Activated CD8-positive, alpha-beta memory T cell treated with anti-CD3 and anti-CD28 coated beads, Interleukin-2, amount 50 U/mL, for 4 hours (primary cell): Measurements from ENCODE around the gene STX4.

Experiments used
- DNase-seq: peaks from one replicate; pipeline ENCODE4 v3.0.0-alpha.2; 2020

Gene STX4

DNA sequence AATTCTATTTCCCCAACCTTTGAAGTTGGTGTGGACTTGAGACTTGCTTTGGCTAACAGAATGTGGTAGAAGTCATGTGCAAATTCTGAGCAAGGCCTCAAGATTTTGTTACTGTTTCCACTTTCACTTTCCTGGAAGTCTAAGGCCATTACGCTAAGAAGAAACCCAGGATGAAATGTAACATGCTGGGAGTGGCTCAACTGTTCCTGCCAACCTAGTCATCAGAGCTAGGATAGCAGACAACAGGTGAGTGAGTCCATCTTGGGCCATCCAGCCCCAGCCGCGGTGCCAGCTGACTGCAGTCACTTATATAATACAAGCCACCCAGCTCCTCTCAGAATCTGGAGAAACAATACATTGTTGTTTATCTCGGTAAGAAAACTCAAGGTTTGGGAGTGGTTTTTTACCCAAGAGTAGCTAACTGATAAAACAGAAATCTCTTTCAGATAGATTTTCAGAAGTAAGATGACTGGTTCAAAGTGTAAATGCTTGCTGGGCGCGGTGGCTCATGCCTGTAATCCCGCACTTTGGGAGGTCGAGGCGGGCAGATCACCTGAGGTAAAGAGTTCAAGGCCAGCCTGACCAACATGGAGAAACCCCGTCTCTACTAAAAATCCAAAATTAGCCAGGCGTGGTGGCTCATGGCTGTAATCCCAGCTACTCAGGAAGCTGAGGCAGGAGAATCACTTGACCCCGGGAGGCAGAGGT lies 10.7 kb upstream of the STX4 start:
- no peak for DNase-seq

DNA sequence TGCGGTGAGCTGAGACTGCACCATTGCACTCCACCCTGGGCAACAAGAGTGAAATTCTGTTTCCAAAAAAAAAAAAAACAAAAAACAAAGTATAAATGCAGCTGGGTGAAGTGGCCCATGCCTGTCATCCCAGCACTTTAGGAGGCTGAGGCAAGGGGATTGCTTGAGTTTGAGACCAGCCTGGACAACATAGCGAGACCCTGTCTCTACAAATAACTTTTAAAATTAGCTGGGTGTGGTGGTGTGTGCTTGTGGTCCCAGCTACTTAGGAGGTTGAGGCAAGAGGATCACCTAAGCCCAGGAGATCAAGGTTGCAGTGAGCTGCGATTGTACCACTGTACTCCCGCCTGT lies 10.1 kb upstream of the STX4 start:
- DNase-seq = no peak

DNA sequence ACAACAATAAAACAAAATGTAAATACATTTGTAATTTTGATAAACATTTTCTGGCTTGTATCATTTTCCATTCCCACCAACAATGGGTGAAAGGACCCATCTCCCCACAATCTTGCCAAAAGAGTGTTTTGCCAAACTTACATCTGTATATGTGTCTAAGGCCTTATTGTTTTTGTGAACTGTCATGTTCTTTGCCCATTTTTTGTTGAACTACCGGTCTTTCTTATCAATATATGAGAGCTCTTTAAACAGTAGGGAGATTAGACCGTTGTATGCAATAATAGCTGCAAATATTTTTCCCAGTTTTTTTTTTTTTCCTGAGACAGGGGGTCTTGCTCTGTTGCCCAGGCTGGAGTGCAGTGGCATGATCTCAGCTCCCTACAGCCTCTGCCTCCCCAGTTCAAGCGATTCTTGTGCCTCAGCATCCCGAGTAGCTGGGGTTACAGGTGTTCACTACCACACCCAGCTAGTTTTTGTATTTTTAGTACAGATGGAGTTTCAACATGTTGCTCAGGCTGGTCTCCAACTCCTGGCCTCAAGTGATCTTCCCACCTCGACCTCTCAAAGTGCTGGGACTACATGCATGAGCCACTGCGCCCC lies 9.6 kb upstream of the STX4 start:
- no peak for DNase-seq

DNA sequence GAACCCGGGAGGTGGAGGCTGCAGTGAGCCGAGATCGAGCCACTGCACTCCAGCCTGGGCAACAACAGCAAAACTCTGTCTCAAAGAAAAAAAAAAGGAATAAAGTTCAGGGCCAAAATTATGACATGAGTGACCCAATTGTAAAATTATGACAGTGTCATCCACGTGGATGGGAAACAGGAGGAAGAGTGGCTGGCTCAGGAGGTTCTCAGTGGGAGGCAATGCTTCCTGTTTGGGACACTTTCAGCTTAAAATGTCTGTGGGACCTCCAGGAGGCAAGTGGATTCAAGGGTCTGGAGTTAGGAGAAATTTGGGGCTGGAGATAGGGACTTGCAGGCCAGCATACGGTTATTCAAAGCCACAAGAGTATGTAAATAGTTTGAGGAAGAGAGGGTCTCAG lies 8.0 kb upstream of the STX4 start:
- DNase-seq = no peak

DNA sequence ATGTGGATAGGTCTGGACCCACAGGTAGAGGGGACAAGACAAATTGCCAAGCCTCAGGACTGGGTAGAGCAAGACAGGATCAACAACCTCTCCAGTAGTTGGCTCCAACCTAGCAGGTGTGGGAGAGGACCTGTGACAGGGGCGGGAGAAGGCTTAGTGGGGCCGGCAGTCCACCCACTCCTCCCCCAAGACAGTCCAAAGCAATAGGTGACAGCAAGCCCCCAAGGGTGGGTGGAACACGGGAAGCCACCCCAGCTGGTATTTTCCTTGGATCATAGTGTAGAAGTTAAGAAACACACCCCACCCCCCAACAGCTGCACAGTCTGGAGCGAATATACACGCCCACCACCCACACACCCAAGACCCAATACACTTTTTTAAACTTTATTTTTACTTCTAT lies 4.1 kb upstream of the STX4 start:
- no peak for DNase-seq

DNA sequence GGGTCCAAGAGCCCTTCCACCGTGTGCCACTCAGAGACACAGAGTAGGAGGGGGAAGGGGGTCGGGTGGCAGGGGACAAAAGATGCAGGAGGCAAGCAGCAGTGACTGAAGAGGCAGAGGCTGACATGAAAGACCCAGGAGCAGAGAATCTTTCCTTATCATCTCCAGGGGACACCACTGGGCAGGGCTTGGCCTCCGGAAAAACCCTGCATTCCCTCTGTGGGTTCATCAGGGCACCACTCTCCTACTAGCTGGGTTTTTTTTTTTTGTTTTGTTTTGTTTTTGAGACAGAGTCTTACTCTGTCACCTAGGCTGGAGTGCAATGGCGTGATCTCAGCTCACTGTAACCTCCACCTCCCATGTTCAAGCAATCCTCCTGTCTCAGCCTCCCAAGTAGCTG lies 2.1 kb upstream of the STX4 start:
- no peak for DNase-seq

DNA sequence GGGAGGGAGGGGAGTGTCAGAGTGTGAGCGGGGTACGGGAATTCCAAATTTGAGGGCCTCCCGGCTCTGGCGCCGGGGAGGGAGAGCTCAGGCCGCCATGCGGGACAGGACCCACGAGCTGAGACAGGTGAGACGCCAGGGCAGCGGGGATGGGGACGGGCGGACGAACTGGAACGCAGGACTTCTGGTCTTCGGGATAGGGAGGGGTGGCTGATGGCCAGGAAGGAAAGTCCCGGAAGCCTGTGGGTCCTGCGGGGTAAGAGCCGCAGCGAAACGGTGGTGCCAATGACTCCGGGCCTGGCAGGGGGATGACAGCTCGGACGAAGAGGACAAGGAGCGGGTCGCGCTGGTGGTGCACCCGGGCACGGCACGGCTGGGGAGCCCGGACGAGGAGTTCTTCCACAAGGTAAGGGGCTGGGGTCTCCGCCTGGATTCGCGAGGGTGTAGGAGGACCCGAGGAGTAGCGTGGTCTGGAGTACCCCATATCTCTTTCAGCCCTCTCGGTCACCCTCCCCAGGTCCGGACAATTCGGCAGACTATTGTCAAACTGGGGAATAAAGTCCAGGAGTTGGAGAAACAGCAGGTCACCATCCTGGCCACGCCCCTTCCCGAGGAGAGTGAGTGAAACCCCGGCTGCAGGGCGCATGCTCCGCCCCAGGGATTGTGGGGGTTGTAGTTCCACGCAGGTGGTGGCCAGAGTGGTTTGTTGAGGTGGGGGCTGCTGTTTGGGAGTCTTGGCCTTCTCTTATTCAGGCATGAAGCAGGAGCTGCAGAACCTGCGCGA lies 543 bp downstream of the STX4 start:
- peak; percentile 85 for DNase-seq

DNA sequence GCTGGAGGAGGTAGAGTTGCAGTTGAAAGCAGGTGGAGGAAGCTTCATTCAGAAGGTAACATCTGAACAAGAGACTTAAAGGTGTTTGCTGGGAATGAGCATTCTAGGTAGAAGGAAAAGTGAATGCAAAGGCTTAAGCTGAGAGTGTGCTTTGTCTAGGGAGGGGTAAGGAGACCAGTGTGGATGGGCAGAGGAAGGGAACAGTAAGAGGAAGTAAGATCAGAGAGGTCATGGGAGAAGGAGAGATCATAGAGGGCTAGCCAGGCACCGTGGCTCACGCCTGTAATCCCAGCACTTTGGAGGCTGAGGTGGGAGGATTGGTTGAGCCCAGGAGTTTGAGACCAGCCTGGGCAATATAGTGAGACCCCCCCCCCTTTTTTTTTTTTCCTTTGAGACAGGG lies 3.3 kb downstream of the STX4 start:
- DNase-seq = no peak

DNA sequence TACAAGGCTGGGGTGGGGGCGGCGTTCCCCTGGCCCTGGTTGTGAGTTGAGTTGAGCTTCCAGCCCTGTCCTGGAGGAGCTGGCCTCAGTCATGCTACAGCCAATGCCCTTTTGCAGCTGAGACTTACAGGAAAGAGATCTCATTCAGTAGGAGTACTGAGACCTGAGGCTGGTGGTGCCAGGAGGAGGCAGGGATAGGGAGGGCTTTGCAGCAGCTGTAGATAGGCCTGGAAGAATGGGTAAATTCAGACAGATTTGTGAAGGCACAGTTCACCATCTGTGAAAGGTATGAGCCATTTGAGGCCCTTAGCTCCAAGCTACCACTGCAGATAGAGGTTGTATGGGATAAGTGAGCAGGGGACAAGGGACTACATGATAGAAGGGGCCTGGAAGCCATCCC lies 5.6 kb downstream of the STX4 start:
- no peak for DNase-seq

DNA sequence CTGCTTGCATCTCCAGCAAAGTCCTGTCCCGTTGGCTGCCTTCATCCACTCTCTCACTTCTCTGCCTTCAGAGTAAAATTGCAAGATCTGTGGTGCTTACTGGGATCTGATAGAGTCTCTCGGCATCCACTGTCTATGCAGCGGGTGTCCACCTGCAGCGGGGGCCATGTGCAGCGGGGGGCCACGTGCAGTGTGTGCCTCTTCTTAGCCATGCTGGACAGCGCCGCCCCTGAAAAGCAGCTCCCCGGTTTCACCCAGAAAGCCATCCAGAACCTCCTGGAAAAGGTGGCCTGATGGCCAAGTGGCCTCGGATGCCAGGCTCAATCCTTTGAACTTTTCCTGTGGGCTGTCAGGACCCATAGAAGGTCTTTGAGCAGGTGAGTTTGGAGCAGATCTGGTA lies 9.5 kb downstream of the STX4 start:
- DNase-seq = no peak

DNA sequence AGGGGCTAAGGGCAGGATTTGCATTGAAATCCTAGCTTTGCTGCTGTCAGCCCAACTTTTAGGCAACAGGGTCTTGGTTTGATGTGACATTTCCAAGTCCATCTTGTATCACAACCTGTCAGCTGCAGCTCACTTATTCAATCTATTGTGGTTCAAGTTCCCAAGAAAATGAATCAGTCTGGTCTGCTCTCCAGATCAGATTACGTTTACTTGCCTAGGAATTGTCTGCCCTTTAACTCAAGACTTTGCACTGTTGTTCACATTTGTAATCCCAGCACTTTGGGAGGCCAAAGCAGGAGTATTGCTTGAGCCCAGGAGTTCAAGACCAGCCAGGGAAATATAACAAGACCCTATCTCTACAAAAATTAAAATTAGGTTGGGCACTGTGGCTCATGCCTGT lies 10.0 kb downstream of the STX4 start:
- no peak for DNase-seq

DNA sequence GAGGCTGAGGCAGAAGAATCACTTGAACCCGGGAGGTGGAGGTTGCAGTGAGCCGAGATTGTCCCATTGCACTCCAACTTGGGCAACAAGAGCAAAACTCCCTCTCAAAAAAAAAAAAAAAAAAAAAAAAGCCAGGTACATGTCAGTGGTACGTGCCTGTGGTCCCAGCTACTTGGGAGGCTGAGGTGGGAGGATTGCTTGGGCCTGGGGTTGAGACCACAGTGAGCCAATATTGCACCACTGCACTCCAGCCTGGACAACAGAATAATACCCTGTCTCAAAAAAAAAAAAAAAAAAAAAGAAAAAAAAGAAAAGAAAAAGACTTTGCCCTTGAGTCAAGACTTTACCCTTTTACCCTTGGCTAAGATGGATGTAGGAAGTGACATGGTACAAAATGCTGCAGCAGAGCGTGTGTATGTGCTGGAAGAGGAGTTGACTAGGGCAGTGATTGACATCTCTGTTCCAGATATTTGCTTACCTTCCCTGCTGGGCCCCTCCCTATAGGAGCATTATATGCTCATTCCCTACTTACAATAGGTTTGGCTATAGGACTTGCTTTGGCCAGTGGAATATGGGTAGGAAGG lies 10.6 kb downstream of the STX4 start:
- DNase-seq = no peak

DNA sequence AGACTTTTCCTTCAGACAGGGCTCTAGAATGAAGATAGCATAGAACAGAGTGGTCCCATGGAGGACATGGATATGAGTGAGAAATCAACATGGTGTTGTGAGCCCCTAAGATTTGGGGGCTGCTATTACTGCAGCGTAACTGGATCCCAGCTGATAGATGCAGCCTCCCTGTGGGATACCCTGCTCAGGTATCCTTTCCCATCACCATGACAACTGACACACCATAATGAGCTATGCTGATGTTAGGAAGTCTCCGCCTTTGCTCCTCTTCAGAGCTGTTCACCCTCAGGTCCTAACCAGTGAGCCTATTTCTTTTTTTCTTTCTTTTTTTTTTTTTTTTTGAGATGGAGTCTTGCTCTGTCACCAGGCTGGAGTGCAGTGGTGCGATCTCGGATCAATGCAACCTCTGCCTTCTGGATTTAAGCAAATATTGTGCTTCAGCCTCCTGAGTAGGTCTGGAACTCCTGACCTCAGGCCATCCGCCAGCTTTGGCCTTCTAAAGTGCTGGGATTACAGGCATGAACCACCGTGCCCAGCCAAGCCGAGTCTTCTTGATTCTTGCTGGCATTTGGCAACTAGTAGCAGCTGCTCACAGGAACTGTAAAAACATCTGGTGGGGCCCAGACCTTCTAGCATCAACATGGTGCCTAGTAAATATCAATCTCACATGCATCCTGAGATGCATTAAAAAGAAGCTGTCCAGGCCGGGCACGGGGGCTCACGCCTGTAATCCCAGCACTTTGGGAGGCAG lies 17.1 kb downstream of the STX4 start:
- no peak for DNase-seq

DNA sequence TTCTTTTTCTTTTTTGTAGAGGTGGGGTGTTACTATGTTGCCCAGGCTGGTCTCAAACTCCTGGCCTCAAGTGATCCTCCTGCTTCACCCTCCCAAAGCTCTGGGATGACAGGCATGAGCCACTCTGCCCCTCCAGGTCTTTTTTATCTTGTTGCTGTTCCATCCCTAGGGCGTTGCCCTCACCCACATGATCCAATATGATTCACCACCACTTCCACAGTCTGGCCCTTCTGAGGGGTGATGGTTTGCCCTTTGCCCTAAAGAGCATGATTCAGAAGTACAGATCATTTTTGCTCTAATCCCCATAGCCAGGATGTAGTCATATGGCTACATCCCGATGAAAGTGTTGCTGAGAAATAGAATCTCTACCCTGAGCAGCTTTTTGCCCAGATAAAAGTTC lies 18.8 kb downstream of the STX4 start:
- DNase-seq = no peak

DNA sequence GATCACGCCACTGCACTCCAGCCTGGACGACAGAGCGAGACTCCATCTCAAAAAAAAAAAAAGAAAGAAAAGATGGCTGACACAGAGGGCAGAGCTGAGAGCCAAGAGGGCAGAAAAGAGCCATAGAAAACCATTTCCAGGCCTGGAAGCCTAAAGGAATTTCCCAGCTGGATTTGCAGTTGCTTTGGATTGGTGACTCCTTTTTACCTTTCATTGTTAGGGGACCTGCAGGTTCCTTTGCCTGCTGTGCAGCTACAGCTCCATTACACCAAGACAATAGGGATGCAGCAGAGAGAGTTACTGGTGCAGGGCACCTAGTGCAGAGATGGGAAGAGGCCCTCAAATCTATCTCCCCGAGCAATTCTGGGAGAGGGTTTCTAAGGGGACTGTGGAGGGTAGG lies 22.3 kb downstream of the STX4 start:
- DNase-seq = no peak

DNA sequence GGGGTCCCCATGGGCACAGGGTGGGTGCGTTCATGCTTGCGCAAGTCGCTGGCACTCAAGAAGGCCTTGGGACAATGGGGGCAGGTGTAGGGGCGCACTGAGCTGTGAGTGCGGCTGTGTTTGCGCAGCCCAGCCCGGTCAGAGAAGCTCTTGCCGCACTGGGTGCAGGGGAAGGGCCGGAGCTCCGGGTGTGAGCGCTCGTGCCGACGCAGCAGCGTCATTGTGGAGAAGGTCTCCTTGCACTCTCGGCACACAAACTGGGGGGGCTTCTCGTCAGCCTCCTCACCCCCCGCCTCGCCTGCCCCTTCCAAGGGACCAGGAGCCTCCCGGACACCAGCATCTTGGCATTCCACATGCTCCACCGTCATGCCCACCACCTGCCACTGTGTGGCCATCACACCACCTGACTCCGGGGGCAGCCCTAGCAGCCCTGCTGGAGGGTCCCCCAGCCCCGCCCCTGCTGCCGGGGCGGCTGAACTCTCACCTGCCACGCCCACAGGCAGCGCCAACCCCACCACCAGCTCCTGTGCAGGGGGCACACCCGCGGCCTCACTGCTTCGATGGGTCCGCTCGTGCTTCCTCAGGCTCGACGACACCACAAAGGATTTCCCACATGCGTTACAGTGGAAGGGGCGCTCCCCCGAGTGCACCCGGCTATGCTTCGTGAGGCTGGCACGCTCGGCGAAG lies 27.9 kb downstream of the STX4 start:
- DNase-seq = no peak

DNA sequence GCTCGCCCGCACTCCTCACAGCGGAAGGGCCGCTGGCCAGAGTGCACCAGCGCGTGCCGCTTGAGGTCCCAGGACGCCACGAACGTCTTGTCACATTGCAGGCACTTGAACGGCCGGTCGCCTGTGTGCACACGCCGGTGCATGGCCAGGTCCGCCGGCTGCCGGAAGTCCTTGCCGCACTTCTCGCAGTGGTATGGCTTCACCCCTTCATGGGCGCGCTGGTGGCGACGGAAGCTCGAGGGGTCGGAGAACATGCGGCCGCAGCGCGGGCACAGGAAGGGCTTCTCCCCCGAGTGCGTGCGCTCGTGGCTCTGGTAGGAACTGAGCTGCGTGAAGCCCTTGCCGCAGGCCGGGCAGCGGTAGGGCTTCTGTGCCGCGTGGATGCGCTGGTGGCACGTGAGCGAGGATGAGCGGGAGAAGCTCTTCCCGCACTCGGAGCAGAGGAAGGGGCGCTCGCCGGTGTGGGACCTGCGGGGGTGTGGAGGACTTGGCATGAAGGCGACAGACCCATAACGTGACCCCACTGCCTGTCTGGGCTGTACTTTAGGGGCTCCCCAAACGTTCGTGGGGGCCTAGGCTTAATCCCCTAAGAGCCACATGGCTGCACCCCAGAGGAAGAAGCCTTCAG lies 28.6 kb downstream of the STX4 start:
- no peak for DNase-seq

DNA sequence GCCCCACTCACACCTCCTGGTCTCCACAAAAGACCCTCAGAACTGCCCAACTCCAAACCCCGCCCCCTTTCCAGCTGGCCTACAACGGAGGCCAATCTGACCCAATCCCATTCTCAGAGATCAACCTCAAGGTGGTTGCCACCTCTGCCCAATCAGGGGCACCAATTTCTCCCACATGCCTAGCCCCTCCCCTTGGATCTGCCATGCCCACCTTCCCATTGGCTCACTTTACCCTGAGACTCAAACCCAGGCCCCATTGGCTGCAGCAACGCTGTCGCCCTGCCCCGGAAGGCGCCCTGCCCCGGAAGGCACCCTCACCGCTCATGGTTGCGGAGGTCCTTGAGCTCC lies 30.1 kb downstream of the STX4 start:
- DNase-seq = no peak

DNA sequence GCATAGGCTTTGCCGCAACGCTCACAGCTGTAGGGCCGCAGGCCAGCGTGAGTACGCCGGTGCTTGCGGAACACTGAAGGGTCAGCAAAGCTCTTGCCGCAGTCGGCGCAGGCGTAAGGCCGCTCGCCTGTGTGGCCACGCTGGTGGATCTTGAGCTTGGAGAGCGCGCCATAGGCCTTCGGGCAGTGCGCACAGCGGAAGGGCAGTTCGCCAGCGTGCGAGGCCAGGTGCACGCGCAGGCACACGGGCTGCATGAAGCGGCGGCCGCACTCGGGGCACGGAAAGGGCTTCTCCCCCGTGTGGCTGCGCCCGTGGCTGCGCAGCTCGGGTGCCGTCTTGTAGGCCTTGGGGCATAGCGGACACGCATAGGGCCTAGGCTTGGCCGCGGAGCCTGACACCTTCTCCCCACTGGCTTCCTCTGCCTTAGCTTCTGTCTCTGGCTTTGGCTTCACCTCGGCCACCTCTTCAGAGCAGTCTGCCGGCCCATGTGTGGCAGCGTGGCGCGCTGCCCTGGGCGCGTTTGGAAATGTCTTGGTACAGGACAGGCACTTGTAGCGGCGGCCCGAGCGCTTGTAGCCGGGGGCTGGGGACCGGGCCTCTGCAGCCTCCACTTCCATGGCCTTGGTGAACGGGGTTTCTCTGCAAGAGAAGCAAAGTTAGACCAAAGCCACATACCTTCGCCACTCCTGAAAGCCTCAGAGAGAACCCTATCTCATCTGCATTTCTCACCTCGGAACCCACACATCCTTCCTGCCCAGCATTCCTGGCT lies 30.7 kb downstream of the STX4 start:
- no peak for DNase-seq

DNA sequence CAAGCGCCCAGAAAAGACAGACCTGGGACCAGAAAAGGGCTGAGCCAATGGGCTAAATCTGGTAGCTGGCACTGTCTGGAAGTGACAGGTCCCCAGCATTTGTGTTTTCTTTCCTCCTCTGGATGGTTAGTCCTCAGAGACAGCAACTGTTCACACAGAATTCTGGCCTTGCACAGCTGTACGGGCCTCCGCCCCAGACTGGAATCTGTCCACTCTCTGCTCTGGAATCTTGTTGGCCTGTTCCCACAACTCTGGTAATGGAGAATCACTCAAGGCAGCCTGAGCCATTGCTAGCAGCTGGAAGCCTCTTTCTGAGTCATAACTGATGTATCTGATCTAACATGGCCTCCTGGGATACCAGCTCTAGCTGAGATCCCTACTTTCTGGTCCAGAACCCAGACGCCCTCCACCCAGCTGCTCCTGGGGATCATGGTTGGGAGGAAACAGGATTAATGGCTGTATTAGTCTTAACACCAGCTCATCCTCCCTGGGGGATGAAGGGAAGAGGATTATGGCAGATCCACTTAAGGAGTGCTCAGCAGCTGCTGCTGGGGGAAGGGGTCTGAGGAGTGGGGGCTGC lies 31.6 kb downstream of the STX4 start:
- DNase-seq = no peak

DNA sequence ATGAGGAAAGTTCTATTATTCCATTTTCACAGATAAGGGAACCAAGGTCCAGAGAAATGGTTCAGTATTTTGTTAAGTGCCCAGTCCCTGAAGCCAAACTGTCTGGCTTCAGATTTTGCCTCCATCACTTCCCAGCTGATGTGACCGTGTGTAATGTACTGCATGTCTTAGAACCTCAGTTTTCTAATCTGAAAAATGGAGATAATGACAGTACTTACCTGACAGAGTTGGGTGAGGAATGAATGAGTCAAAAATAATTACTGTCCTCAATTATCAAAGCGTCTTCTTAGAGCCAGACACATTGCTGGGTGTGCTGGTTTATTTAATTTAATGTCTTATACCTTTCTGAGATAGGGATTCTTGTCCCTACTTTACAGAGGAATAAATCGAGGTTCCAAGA lies 34.0 kb downstream of the STX4 start:
- no peak for DNase-seq
